T-helper 2 cell treated with Interferon-gamma antibody and Interleukin-4, amounts not matched to agents 5 μg/mL and 100 μg/mL, for 36 hours (primary cell): ENCODE data around the gene R3HDM2.
"Not testable (repeated sequence)": the region's sequence is repeated elsewhere in the genome, so short reads cannot be mapped to it uniquely, and the experiment has no call there.

Experiments
- DNase-seq: peaks from one replicate; pipeline ENCODE4 v3.0.0; 2021; ENCODE audit warnings: low spot score
- H3K27ac Mint-ChIP-seq: one replicate; pipeline ENCODE4 v1.8.0; 2021; ENCODE audit warnings: mild to moderate bottlenecking, mixed read lengths
- H3K27me3 Mint-ChIP-seq: one replicate; pipeline ENCODE4 v1.8.0; 2021; ENCODE audit warnings: low read depth, mixed read lengths
- H3K36me3 Mint-ChIP-seq: one replicate; pipeline ENCODE4 v1.8.0; 2021; ENCODE audit warnings: low read depth, mixed read lengths
- H3K4me1 Mint-ChIP-seq: one replicate; pipeline ENCODE4 v1.8.0; 2021; ENCODE audit warnings: low read depth, mixed read lengths
- H3K4me3 Mint-ChIP-seq: one replicate; pipeline ENCODE4 v1.8.0; 2022; ENCODE audit warnings: mild to moderate bottlenecking, moderate library complexity, mixed read lengths
- H3K9me3 Mint-ChIP-seq: one replicate; pipeline ENCODE4 v1.8.0; 2021; ENCODE audit warnings: mixed read lengths

R3HDM2 gene

GRCh38 chr12:57377103-57377840, 53.6 kb downstream of the R3HDM2 start:
- Mint-ChIP-seq H3K36me3 (peaks cover 26% of the 10 kb centered on the region), H3K4me3 (no peak overlapping the region), H3K4me1 (peaks cover 16% of the 10 kb centered on the region), H3K27ac (peak overlapping the region; percentile 43), H3K27me3 (no peaks in the 10 kb centered on the region), H3K9me3 (no peaks in the 10 kb centered on the region)
- no peak for DNase-seq

GRCh38 chr12:57372233-57372632, 58.6 kb downstream of the R3HDM2 start:
- Mint-ChIP-seq H3K4me3 (no peak overlapping the region), H3K36me3 (peaks cover 39% of the 10 kb centered on the region), H3K4me1 (peaks cover 2% of the 10 kb centered on the region), H3K9me3 (peaks cover 4% of the 10 kb centered on the region), H3K27ac (no peak overlapping the region), H3K27me3 (no peaks in the 10 kb centered on the region)
- no peak for DNase-seq

GRCh38 chr12:57370696-57371095, 60.1 kb downstream of the R3HDM2 start:
- Mint-ChIP-seq H3K36me3 (peaks cover 47% of the 10 kb centered on the region), H3K9me3 (peaks cover 15% of the 10 kb centered on the region), H3K27me3 (no peaks in the 10 kb centered on the region), H3K4me1 (no peaks in the 10 kb centered on the region), H3K27ac (no peak overlapping the region), H3K4me3 (no peak overlapping the region)
- DNase-seq = no peak

GRCh38 chr12:57370072-57370471, 60.8 kb downstream of the R3HDM2 start:
- no peaks in the 10 kb centered on the region for H3K27me3 Mint-ChIP-seq
- H3K4me1 Mint-ChIP-seq = no peaks in the 10 kb centered on the region
- peaks cover 15% of the 10 kb centered on the region for H3K9me3 Mint-ChIP-seq
- H3K36me3 Mint-ChIP-seq = peaks cover 45% of the 10 kb centered on the region
- no peak overlapping the region for H3K27ac Mint-ChIP-seq
- H3K4me3 Mint-ChIP-seq = no peak overlapping the region
- no peak for DNase-seq

GRCh38 chr12:57369202-57369601, 61.6 kb downstream of the R3HDM2 start:
- Mint-ChIP-seq H3K4me1 (no peaks in the 10 kb centered on the region), H3K36me3 (peaks cover 45% of the 10 kb centered on the region), H3K4me3 (no peak overlapping the region), H3K27me3 (no peaks in the 10 kb centered on the region), H3K9me3 (peaks cover 15% of the 10 kb centered on the region), H3K27ac (no peak overlapping the region)
- DNase-seq = no peak

- Mint-ChIP-seq H3K27ac (no peak overlapping the region), H3K4me3 (no peak overlapping the region), H3K9me3 (peaks cover 15% of the 10 kb centered on the region), H3K4me1 (no peaks in the 10 kb centered on the region), H3K36me3 (peaks cover 45% of the 10 kb centered on the region), H3K27me3 (no peaks in the 10 kb centered on the region)
- no peak for DNase-seq
These were observed 62.3 kb downstream of the R3HDM2 start for GRCh38 chr12:57368349-57369095.

GRCh38 chr12:57367121-57367520, 63.7 kb downstream of the R3HDM2 start:
- H3K9me3 Mint-ChIP-seq = peaks cover 15% of the 10 kb centered on the region

GRCh38 chr12:57366315-57366714, 64.5 kb downstream of the R3HDM2 start:
- no peak overlapping the region for H3K27ac Mint-ChIP-seq
- no peak overlapping the region for H3K4me3 Mint-ChIP-seq
- H3K36me3 Mint-ChIP-seq = peaks cover 36% of the 10 kb centered on the region
- no peaks in the 10 kb centered on the region for H3K4me1 Mint-ChIP-seq
- no peaks in the 10 kb centered on the region for H3K27me3 Mint-ChIP-seq
- H3K9me3 Mint-ChIP-seq = peaks cover 15% of the 10 kb centered on the region
- DNase-seq = no peak

More at GRCh38 chr12:57367121-57367520, 63.7 kb downstream of the R3HDM2 start:
- Mint-ChIP-seq H3K27me3 (no peaks in the 10 kb centered on the region), H3K4me3 (no peak overlapping the region), H3K4me1 (no peaks in the 10 kb centered on the region), H3K36me3 (peaks cover 42% of the 10 kb centered on the region), H3K27ac (no peak overlapping the region)
- no peak for DNase-seq

GRCh38 chr12:57364156-57364555, 66.7 kb downstream of the R3HDM2 start:
- DNase-seq, H3K27me3 Mint-ChIP-seq, H3K4me1 Mint-ChIP-seq, H3K27ac Mint-ChIP-seq, H3K4me3 Mint-ChIP-seq: not testable (repeated sequence)
- peaks cover 15% of the 10 kb centered on the region for H3K9me3 Mint-ChIP-seq
- H3K36me3 Mint-ChIP-seq = peaks cover 29% of the 10 kb centered on the region

GRCh38 chr12:57360468-57360867, 70.4 kb downstream of the R3HDM2 start:
- H3K4me3 Mint-ChIP-seq = no peak overlapping the region
- no peaks in the 10 kb centered on the region for H3K27me3 Mint-ChIP-seq
- H3K27ac Mint-ChIP-seq = peak overlapping the region; percentile 49
- no peaks in the 10 kb centered on the region for H3K4me1 Mint-ChIP-seq
- H3K9me3 Mint-ChIP-seq = no peaks in the 10 kb centered on the region
- peaks cover 5% of the 10 kb centered on the region for H3K36me3 Mint-ChIP-seq
- no peak for DNase-seq

- Mint-ChIP-seq H3K27ac (no peak overlapping the region), H3K27me3 (no peaks in the 10 kb centered on the region), H3K4me3 (no peak overlapping the region), H3K36me3 (peaks cover 7% of the 10 kb centered on the region), H3K4me1 (no peaks in the 10 kb centered on the region), H3K9me3 (no peaks in the 10 kb centered on the region)
- no peak for DNase-seq
These were observed 72.2 kb downstream of the R3HDM2 start for GRCh38 chr12:57358646-57359045.

- no peak overlapping the region for H3K27ac Mint-ChIP-seq
- no peaks in the 10 kb centered on the region for H3K27me3 Mint-ChIP-seq
- no peaks in the 10 kb centered on the region for H3K9me3 Mint-ChIP-seq
- no peaks in the 10 kb centered on the region for H3K4me1 Mint-ChIP-seq
- DNase-seq = no peak
- no peak overlapping the region for H3K4me3 Mint-ChIP-seq
- peaks cover 20% of the 10 kb centered on the region for H3K36me3 Mint-ChIP-seq
These were observed 75.1 kb downstream of the R3HDM2 start for GRCh38 chr12:57355734-57356133.

GRCh38 chr12:57352166-57352565, 78.7 kb downstream of the R3HDM2 start:
- H3K9me3 Mint-ChIP-seq = peaks cover 4% of the 10 kb centered on the region
- peaks cover 28% of the 10 kb centered on the region for H3K36me3 Mint-ChIP-seq
- no peak overlapping the region for H3K27ac Mint-ChIP-seq
- no peaks in the 10 kb centered on the region for H3K27me3 Mint-ChIP-seq
- no peak for DNase-seq
- H3K4me3 Mint-ChIP-seq = no peak overlapping the region
- no peaks in the 10 kb centered on the region for H3K4me1 Mint-ChIP-seq

GRCh38 chr12:57347284-57347683, 83.6 kb downstream of the R3HDM2 start:
- H3K4me1 Mint-ChIP-seq = peaks cover 2% of the 10 kb centered on the region
- no peak overlapping the region for H3K27ac Mint-ChIP-seq
- peaks cover 10% of the 10 kb centered on the region for H3K9me3 Mint-ChIP-seq
- peaks cover 47% of the 10 kb centered on the region for H3K36me3 Mint-ChIP-seq
- no peaks in the 10 kb centered on the region for H3K27me3 Mint-ChIP-seq
- H3K4me3 Mint-ChIP-seq = no peak overlapping the region
- DNase-seq = no peak
